ENCODE data around the gene UGT1A5.

Gene UGT1A5

DNA sequence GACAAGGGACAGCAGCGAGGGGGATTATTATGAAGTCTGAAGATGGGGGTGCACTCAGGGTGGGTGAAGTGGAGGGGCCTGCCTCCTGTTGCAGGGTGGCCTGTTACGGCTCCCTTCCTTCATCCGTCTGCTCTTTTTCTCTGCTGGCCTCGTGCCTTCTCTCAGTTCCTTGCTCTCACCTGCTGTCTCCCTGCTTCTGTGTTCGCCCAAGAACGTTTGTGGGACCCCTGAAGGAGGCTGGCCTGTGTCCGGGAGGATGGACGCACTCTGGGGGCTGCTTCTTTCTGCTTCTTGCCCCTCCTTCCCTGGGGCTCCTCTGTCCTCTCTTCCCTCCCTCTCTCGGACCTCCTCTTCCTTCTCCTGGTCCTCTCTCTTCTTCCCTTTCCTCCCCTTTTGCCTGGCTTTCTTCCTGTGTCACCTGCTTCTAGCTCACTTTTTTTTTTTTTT, 79.2 kb downstream of the UGT1A5 start:
- DNase-seq = no peak

DNA sequence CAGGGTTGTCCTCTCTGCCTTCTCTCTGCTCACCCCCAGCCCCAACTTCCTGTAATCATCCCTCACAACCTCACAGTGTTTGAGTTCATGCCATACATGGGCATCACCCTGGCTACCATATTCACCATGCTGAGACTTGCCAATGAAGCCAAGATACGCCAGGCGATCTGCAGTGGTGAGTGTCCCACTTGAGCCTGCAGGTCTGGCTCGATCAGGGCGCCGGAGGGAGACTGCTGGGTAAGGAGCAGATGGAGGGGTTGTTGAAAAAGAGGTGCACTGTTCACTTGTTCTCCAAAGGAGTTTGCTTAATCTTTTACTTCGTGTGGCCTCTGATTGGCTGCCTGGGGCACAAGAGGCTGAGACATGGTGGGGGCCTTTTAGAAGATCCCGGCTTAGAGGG, 80.0 kb downstream of the UGT1A5 start:
- DNase-seq = no peak

DNA sequence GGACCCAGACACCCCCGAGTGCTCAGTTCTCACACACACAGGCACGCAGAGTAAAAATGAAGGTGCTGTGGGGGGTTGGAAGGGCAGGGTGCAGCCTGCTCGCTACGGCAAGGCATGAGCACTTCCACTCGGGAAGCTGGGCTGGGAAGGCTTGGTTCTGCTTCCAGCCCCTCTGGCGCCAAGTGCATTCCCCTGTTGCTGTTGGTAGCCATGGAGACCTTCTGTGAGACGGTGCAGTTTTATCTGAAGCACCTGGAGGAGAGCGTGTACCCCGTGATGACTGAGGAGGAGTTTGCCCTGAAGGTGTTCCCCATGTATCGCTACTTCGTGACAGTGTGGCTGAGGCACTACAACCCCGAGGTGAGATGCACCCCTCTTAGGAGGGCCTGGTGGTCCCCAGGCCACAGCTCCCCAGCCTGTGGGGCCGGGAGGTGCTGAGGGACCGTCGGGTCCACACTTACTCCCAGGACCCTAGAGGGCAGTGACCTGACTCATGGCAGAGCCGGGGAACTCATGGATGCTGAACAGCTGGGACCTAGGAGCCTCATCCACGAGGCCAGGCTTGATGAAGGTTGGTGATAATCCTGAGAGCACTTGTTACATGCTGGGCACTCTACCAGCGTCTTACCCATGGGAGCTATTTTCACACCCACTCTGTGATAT, 80.9 kb downstream of the UGT1A5 start:
- no peak for DNase-seq

DNA sequence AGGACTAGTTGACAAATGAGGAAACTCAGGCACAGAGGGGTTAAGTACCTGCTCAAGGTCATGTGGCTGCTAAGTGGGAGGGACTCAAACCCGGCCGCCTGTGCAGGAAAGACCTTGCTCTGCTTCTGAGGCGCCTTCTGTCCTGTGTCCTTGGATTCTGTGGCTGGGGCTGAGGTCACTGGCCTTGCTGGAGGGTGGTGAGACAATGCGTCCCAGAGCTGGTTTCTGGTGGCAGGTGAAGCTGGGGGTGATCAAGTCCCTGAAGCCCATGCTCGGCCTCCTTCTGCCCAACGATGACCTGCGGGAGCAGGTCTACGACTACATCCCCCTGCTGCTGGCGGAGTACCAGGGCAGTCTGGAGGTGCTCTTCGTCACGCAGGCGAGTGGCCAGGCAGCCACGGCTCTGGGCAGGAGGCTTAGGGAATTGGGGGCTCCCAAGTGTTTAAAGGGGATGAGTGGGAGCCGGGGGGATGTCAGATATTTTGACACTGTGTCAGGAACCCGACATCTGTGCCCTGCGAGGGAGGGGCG, 81.5 kb downstream of the UGT1A5 start:
- DNase-seq = no peak

DNA sequence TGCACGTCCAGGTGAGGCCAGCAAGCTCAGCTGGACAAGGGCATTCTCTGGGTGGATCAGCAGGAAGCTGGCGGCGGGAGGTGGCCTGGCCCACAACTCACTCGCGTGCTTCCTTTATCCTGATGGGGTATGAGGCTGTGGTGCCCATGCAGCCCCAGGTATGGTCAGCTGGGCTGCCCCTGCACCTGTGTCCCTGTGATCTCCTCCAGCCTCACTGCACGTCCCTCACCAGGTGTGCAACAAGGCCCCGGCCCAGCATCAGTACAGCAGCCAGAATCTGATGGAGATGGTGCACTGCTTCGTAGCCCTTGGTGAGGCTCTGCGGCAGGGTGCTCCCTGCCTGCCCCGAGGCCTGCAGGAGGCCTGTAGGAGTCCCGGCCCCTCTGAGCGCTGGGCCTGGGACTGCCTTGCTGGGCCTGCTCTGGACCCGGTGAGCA, 83.0 kb downstream of the UGT1A5 start:
- DNase-seq = no peak

DNA sequence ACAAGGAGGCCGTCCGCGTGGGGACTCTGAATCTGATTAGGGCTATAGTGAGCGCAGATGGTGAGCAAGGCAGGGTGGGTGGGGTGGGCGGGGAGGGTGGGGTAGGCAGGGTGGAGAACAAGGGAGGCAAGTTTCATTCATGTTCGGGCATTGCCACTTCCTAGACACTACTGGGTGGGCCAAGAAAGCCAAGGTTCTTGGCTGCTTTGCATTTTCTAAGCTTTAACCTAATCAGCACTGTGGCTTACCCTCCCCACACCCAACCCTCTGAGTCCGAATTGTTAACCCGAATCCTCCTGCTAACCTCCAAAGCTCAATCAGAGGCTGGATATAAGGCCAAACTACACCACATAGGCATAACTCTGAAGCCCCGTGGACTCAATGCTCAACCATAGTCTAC, 83.5 kb downstream of the UGT1A5 start:
- DNase-seq = no peak

DNA sequence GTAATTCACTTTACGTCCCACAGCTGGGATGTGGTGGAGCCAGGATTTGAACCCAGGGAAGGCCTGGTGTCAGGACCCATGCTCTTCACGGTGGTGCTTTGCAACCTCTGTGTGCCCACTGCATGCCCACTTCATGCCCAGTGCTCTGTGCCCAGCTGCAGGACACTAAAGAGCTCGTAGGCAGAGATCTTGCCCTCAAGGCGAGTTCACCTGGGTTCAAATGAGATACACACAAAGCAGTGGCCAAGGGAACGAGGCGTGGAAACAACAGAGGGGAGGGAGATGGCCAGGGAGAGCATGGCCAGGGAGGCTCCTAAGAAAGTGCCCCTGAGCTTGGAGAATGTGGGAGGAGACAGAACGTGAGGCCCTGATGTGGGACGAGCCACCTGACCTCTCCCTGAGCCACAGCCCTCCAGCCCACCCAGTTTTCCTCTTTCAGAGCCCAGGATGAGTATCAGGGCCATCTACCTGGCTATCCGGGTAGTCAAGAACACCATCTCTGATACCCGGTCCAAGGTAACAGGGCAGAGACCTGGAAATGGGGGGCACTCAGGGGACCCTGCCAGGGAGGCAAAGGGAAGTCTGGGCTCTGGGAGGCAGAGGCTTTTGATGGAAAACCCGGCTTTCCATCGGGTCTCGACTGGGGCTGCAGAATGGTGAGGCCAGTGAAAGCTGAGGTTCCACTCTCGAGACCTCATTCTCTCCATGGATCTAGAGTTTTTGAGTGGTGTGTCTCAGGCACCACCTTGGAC, 85.8 kb downstream of the UGT1A5 start:
- DNase-seq = no peak

DNA sequence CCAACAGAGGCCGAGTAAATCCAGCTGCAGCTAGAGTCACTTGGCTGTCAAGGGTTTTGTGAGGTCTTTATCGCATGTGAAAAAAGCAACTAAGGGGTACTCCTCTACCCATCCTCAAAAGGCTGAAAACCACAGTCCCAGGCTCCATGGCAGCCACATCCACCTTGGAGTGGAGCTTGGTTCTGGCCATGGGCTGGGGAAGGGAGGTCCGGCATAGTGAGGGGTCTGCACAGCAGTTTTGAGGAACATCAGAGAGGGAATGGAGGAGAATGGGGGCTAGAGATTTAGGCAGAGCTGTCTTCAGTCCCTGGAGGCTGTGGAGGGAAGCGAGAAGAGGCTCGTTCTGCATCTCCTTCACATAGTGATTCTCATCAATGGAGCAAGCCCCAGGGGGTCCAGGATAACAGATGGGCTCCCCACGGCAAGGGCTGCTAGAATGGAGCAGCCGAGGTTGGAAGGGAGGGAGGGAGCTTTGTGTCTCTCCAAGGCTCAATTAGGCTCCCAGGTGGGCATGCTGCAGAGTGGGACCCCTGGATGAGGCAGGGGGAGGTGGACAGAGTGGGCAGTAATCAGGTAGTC, 86.5 kb downstream of the UGT1A5 start:
- DNase-seq = no peak

DNA sequence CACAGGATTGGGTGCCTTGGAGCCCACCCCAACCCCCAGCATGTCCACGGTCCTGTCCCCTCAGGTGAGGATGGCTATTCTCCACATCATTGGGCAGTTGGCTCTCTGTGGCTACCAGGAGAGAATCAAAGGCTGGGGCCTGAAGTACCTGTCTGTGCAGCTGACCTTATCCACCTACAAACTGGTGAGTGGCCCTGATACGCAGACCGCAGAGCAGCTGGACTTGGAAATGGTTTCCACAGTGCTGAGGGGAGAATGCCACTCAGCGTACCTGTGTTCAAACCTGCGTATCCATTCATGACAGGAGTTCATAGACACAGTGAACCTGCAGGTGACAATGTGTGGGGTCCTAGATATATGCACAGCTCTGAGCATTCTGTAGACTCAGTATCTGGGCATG, 87.0 kb downstream of the UGT1A5 start:
- DNase-seq = no peak

DNA sequence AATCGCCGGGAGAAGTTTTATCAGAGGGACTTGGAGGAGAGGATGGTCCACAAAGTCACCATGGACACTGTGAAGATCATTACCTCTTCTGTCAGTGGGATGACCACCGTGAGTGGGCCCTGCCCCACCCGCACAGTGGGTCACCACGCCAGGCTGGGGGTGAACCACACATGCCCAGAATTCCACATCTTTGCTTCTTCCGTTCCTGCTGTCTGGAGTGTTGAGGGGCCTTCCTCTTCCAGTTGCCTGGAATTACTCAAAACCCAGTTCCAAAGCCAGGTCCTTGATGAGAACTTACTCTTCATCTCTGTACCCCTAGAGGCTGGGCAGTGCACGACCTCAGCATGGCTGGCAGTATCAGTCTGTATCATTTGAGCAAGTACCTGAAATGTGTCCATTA, 87.5 kb downstream of the UGT1A5 start:
- DNase-seq = no peak

DNA sequence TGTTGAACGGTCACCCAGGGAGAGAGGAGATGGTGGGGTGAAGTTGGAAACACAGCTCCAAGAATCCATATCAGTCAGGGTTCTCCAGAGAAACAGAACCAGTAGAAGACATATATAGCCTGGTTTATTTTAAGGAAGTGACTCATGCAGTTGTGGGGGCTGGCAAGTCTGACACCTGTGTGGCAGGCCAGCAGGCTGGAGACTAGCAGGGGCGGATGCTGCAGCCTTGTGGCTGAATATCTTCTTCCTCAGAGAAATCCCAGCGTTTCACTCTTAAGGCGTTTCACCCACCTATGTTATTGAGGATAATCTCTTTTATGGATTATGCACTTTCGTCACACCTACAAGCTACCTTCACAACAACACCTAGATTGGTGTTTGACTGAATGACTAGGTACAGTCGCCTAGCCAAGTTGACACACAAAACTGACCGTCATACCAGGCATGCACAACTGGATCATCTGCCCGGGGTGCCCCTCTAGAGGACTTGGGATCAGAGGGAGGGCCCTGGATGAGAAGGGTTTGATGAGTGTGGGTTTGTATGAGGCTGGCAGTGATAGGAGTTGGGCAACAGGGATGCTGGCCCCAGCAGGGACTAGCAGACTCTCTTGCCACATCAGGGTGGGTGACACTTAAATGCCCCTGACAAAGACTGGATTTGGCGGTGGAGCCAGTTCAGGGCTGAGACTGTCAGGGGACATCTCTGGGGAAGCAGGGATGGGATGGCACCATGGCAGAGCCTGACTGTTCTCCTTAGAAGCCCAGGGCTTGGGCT, 88.8 kb downstream of the UGT1A5 start:
- DNase-seq = no peak

DNA sequence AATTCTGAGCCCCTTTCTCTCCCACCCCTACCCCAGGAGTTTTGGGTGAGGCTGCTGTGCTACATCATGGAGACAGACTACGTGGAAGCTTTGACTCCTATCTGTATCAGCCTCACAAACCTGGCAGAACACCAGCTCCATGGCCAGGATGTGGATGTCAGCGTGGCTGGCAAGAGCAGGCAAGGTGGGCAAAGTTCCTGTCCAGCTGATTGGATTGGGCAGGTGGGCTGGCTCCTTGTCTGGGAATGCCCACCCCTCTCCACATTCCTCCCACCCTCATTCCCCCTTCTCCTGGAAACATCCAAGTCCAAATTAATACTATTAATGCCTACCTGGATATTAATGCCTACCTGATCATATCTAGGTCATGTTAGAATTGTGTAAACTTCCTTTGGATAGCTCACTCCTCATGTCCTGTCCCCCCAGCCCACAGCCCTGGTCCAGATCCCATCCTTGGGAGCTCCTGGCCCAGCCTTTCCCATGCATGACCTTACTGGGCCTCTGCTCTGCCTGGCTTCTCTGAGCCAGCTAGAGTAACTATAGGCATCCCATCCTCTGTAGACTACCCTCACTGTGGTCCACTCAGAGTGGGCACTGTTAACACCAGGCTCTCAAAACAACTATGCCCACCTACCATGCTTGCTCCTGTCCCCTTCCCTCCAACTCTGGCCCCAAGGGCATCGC, 89.6 kb downstream of the UGT1A5 start:
- DNase-seq = no peak

DNA sequence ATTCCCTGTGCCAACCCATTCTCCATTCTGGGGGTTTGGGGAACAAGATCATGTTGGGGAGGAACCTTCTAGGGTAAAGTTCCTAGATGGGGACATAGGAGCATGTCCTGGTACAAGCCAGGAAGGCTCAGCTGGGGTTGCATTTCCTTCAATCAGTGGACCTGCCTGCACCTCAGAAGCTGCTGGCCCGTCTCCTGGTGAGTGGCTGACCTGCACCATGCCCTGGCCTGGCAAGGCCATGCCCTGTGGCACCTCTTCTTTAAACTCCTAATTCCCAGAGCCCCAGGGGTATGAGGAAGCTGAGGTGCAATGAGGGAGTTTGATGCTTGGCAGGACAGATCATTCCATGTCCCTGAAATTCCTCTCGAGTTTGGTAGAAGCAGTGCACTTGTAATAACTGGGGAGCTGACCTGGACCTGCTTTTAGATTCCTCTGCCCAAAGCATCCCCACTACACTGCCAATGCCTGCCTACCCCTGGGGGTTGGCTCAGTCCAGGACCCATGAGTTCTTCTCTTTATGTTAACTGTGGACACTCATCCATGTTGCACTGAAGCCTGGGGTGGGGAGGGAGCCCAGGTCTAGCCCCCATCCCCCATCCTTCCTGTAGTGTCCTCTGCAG, 90.7 kb downstream of the UGT1A5 start:
- no peak for DNase-seq

DNA sequence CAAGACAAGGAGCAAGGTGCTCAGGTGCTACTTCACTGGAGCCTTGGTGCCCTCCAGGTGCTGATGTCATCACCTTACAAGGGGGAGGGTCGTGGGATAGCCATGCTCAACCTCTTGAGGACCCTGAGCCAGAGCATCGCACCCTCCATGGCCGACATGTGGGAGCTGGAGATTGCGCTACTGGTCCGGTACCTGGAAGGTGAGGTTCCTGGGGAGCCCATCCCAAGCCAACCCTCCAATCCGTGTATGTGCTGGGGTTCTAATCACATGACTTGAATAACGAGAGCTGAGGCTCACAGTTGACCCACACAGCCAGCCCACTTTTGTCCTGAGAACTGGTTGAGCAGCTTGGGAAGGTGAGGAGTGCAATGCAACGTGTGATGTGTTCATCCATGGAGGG, 91.3 kb downstream of the UGT1A5 start:
- DNase-seq = no peak

DNA sequence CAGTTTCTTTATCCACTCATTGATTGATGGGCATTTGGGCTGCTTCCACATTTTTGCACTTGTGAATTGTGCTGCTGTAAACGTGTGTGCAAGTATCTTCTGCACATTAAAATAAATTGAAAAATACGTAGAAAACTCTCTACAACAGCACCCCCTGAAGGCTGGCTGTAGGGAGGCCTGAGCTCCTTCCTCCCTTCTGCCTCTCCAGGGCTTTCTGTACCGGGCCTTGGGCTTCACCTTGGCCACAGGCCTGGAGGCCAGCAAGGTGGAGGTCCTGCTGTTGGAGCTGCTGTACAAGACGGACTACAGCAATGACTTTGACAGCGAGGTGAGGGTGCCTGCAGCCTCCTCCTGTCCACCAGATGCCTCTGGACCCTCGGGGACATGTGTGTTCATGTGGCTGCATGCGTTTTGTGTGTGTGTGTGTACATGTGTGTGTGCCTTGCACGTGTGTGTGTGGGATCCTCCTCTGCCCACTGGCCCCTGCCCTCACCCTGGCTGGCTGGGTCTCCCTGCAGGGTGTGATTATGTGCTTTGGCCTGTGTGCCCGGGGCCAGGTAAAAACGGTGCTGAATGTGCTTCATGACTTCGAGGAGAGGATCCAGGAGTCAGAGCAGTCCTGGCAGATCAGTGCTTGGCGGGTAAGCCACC, 94.6 kb downstream of the UGT1A5 start:
- DNase-seq = no peak

DNA sequence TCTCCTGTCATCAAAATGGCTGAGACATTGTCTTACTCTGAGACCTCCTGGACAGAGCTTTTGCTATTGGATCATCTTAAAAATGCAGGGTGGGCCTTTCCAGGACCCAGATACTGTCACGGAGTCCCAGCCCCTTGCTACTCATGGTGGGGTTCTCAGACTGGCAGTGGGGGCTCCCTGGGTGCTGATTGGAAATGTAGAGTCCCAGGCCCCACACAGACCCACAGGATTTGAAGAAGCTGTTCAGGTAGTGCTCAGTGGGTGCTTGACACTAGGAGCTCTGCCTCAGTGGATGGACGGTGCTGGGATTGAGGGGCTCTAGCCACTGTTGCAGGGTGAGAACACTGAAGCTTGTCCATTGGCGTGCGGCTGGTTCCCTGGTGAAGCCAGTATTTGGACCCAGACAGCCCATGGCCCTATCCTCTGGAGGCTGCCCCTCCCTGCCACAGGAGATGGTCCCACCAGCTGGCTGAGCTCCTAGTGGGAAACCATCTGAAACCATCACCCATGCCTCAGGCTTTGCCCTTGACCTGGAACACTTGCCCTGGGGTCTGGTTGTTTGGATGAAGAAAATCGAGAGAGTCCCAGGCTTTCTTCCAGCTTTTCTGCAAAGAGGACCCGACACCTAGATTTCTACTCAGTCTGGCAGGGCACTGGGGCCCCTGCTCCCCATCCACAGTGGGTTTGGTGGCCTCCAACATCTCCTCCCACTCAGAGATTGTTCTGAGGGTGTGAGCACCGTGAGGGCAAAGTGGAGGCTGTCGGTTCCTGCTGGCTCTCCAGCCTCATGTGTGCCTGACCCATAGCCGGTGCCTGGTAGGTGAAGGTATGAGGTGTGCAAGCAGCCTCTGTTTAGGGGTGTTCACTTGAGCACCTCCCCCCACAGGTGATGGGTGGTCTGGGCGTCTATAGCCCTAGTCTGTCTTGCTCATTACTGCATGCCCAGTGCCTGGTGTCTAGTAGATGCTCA, 95.5 kb downstream of the UGT1A5 start:
- DNase-seq = no peak

DNA sequence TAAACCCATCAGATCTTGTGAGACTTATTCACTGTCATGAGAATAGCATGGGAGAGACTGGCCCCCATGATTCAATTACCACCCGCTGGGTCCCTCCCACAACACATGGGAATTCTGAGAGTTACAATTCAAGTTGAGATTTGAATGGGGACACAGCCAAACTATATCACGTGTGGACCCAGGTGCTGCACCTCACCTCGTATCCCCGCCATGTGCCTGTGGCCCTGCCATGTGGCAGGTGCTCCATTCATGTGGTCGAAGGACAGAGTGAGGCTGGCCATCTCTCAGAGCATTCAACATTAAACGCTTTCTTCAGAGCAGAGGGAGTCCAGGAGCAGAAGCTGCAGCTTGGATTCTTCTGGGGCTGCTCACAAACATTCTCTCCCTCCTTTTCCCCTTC, 97.7 kb downstream of the UGT1A5 start:
- no peak for DNase-seq

DNA sequence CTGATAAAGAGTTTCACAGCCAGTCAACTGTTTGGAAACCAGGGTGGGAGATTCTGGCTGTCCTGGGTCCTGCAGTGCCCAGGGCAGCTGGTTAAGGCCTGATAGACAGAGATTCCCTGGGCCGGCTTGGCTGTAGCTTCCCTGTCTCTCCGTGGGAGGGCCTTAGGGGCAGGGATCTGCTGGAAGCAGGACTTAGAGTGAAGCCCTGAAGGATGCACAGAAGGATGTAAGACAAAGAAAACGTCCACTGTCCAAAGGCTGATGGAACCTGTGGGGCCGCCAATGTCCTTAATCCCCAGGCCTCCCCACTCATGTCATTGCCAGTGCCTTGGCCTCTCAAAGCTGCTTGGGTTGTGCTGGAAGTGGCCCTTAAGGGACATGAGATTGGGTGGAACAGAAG, 98.4 kb downstream of the UGT1A5 start:
- no peak for DNase-seq

DNA sequence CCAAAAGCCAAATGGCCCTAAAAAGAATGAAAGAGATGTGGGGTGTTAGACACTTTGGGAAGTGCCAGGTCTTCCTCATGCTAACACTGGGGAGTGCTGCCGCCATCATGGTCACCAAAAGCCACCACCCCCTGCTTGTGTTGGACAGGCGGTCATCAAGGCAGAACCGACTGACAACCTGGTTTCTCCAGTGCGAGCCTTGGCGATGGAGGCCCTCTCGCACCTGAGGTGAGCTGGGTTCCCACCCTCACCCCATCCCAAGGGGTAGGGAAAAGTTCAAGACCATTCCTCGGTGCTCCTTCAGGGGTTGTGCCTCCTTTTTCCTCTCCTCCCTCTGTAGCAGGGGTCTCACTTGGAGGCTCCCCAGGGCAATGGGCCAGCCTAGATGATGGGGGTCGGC, 99.0 kb downstream of the UGT1A5 start:
- no peak for DNase-seq

Data from stimulated activated CD4-positive, alpha-beta T cell treated with anti-CD3 and anti-CD28 coated beads, Interleukin-12 subunit alpha, Interleukin-12 subunit beta, amount 100 ng/mL, for 4 hours (primary cell).